ENCODE measurements around the gene TMEM131. TPM values are rescaled to one million over a fixed set of nuclear protein-coding genes. Genes with fewer than 3 reads are reported as not detected.

TMEM131 gene
- total RNA-seq, 2 donors from 2014 or later: 49.5 to 52.0 TPM

GRCh38 chr2:97816411-97816810 lies 179.3 kb downstream of the TMEM131 start:
- Histone ChIP-seq H3K27ac (no peak overlapping the region), H3K4me3 (no peak overlapping the region), H3K36me3 (peaks cover 2% of the 10 kb centered on the region), H3K4me1 (ENCODE audit: control insufficient read depth in 1 of 2, low read depth in 2 of 2) (no peaks in the 10 kb centered on the region), H3K27me3 (replicated peaks; ENCODE audit: insufficient read depth) (no peaks in the 10 kb centered on the region), H3K9me3 (no peaks in the 10 kb centered on the region)
- TF ChIP-seq CTCF (IDR thresholded peaks at IDR 0.05): no peak
- ATAC-seq (ENCODE audit: insufficient number of reproducible peaks, low FRiP score, low read depth) (no peak), DNase-seq (ENCODE audit: low spot score) (no peak)

GRCh38 chr2:97812931-97813330 lies 182.8 kb downstream of the TMEM131 start:
- H3K27ac ChIP-seq: no peak overlapping the region
- no peaks in the 10 kb centered on the region for H3K27me3 ChIP-seq (replicated peaks; ENCODE audit: insufficient read depth)
- ATAC-seq (ENCODE audit: insufficient number of reproducible peaks, low FRiP score, low read depth) (no peak), DNase-seq (ENCODE audit: low spot score) (no peak)
- H3K9me3 ChIP-seq: no peaks in the 10 kb centered on the region
- H3K36me3 ChIP-seq: no peaks in the 10 kb centered on the region
- no peak overlapping the region for H3K4me3 ChIP-seq
- no peaks in the 10 kb centered on the region for H3K4me1 ChIP-seq (ENCODE audit: control insufficient read depth in 1 of 2, low read depth in 2 of 2)
- no peak for TF ChIP-seq CTCF (IDR thresholded peaks at IDR 0.05)

GRCh38 chr2:97808816-97809215 lies 186.9 kb downstream of the TMEM131 start:
- H3K9me3 ChIP-seq: no peaks in the 10 kb centered on the region
- ATAC-seq (ENCODE audit: insufficient number of reproducible peaks, low FRiP score, low read depth) (no peak), DNase-seq (ENCODE audit: low spot score) (no peak)
- no peak overlapping the region for H3K4me3 ChIP-seq
- peaks cover 0 to 7% of the 10 kb centered on the region in 2 donors for H3K4me1 ChIP-seq (ENCODE audit: control insufficient read depth in 1 of 2, low read depth in 2 of 2)
- no peaks in the 10 kb centered on the region for H3K27me3 ChIP-seq (replicated peaks; ENCODE audit: insufficient read depth)
- TF ChIP-seq CTCF (IDR thresholded peaks at IDR 0.05): no peak
- no peak overlapping the region for H3K27ac ChIP-seq
- H3K36me3 ChIP-seq: peaks cover 9% of the 10 kb centered on the region

- H3K4me3 ChIP-seq: no peak overlapping the region
- H3K27me3 ChIP-seq (replicated peaks; ENCODE audit: insufficient read depth): no peaks in the 10 kb centered on the region
- ATAC-seq (ENCODE audit: insufficient number of reproducible peaks, low FRiP score, low read depth): no peak
- H3K9me3 ChIP-seq: no peaks in the 10 kb centered on the region
- peak; percentile 92 for TF ChIP-seq CTCF (IDR thresholded peaks at IDR 0.05)
- DNase-seq (ENCODE audit: low spot score): peak; percentile 51
- H3K36me3 ChIP-seq: peaks cover 9% of the 10 kb centered on the region
- H3K4me1 ChIP-seq (ENCODE audit: control insufficient read depth in 1 of 2, low read depth in 2 of 2): peaks cover 0 to 7% of the 10 kb centered on the region in 2 donors
- H3K27ac ChIP-seq: peak overlapping the region in 1 of 2 donors; percentile 20
Observed at GRCh38 chr2:97806738-97807618, 188.8 kb downstream of the TMEM131 start.

GRCh38 chr2:97805776-97806175 lies 190.0 kb downstream of the TMEM131 start:
- Histone ChIP-seq H3K27me3 (replicated peaks; ENCODE audit: insufficient read depth) (no peaks in the 10 kb centered on the region), H3K36me3 (peaks cover 14% of the 10 kb centered on the region), H3K4me3 (no peak overlapping the region), H3K4me1 (ENCODE audit: control insufficient read depth in 1 of 2, low read depth in 2 of 2) (peaks cover 0 to 7% of the 10 kb centered on the region in 2 donors), H3K9me3 (no peaks in the 10 kb centered on the region), H3K27ac (no peak overlapping the region)
- no peak for TF ChIP-seq CTCF (IDR thresholded peaks at IDR 0.05)
- ATAC-seq (ENCODE audit: insufficient number of reproducible peaks, low FRiP score, low read depth) (no peak), DNase-seq (ENCODE audit: low spot score) (no peak)

Measured in thoracic aorta (tissue), 2 donors.